ENCODE measurements around the gene PTGDR2. TPM values are rescaled to one million over a fixed set of nuclear protein-coding genes. Genes with fewer than 3 reads are reported as not detected.
A peak's percentile ranks its signal among the peaks of the same experiment; 100 is the strongest.

The PTGDR2 gene
- under 1 TPM in 1 of 2 donors, not detected in 1; 0.27 TPM for total RNA-seq
- long read RNA-seq = 0 reads

GRCh38 chr11:60855726-60856633, at the start of gene PTGDR2:
PTGDR2 (minus strand) TSS chr11:60855950; CDS start chr11:60853722, 2,228 bp downstream.
- DNase-seq = no peak
- intact Hi-C loops (cut with DNase I) = no loop called here
- no peak for ATAC-seq

- DNase-seq = no peak
- intact Hi-C loops (cut with DNase I) = loop anchor here in 1 of 2 donors (10.0 kb wide), 1 partner anchor 250 kb away; no protein-coding TSS in a partner anchor
- ATAC-seq = no peak
These were observed 49.3 kb upstream of the PTGDR2 start for GRCh38 chr11:60905047-60905446.

GRCh38 chr11:60902625-60903024, 46.9 kb upstream of the PTGDR2 start:
- no peak for DNase-seq
- intact Hi-C loops (cut with DNase I) = loop anchor here in 1 of 2 donors (10.0 kb wide), 1 partner anchor 252 kb away; no protein-coding TSS in a partner anchor
- no peak for ATAC-seq

GRCh38 chr11:60900673-60901404, 45.1 kb upstream of the PTGDR2 start:
- DNase-seq = no peak
- no peak for ATAC-seq
- intact Hi-C loops (cut with DNase I) = loop anchor here in 1 of 2 donors (10.0 kb wide), 1 partner anchor 254 kb away; no protein-coding TSS in a partner anchor

- no peak for DNase-seq
These were observed 44.2 kb upstream of the PTGDR2 start for GRCh38 chr11:60899977-60900376.

GRCh38 chr11:60899046-60899936, 43.5 kb upstream of the PTGDR2 start:
- peak; percentile 73 for ATAC-seq
- intact Hi-C loops (cut with DNase I) = loop anchor here (2.0 to 5.0 kb wide), 3 partner anchors 67 to 122 kb away; no protein-coding TSS in a partner anchor
- no peak for DNase-seq

More at GRCh38 chr11:60899977-60900376, 44.2 kb upstream of the PTGDR2 start:
- no peak for ATAC-seq
- intact Hi-C loops (cut with DNase I) = loop anchor here (2.0 to 10.0 kb wide), 4 partner anchors 68 to 255 kb away; no protein-coding TSS in a partner anchor

GRCh38 chr11:60897496-60897895, 41.7 kb upstream of the PTGDR2 start:
- ATAC-seq = no peak
- DNase-seq = no peak
- intact Hi-C loops (cut with DNase I) = loop anchor here (5.0 kb wide), 2 partner anchors 65 to 120 kb away; no protein-coding TSS in a partner anchor

- ATAC-seq = no peak
- intact Hi-C loops (cut with DNase I) = loop anchor here (5.0 kb wide), 2 partner anchors 63 to 118 kb away; no protein-coding TSS in a partner anchor
These were observed 39.9 kb upstream of the PTGDR2 start for GRCh38 chr11:60895687-60896086.

GRCh38 chr11:60891103-60891741, 35.5 kb upstream of the PTGDR2 start:
- DNase-seq = peak; percentile 60
- ATAC-seq = peak in 1 of 2 donors; percentile 39
- intact Hi-C loops (cut with DNase I) = no loop called here

More at GRCh38 chr11:60895687-60896086, 39.9 kb upstream of the PTGDR2 start:
- no peak for DNase-seq

GRCh38 chr11:60890696-60891095, 34.9 kb upstream of the PTGDR2 start:
- DNase-seq (no peak), ATAC-seq (peak in 1 of 2 donors; percentile 60)
- intact Hi-C loops (cut with DNase I) = no loop called here

- ATAC-seq = no peak
- intact Hi-C loops (cut with DNase I) = no loop called here
- DNase-seq = no peak
These were observed 34.1 kb upstream of the PTGDR2 start for GRCh38 chr11:60889869-60890311.

- intact Hi-C loops (cut with DNase I) = no loop called here
- DNase-seq (no peak), ATAC-seq (peak; percentile 77 to 79)
These were observed 31.8 kb upstream of the PTGDR2 start for GRCh38 chr11:60887556-60887955.

- intact Hi-C loops (cut with DNase I) = no loop called here
- DNase-seq (no peak), ATAC-seq (no peak)
These were observed 25.0 kb upstream of the PTGDR2 start for GRCh38 chr11:60880643-60881282.

GRCh38 chr11:60879971-60880588, 24.3 kb upstream of the PTGDR2 start:
- intact Hi-C loops (cut with DNase I) = no loop called here
- no peak for ATAC-seq
- no peak for DNase-seq

- intact Hi-C loops (cut with DNase I) = no loop called here
- no peak for ATAC-seq
- DNase-seq = no peak
These were observed 23.4 kb upstream of the PTGDR2 start for GRCh38 chr11:60879104-60879503.

GRCh38 chr11:60878245-60879101, 22.7 kb upstream of the PTGDR2 start:
- ATAC-seq (peak; percentile 49 to 67), DNase-seq (no peak)

More at GRCh38 chr11:60878245-60879101, 22.7 kb upstream of the PTGDR2 start:
- intact Hi-C loops (cut with DNase I) = no loop called here

All from left cardiac atrium (tissue), 4 donors.